KOPT-K1 (cell line): ENCODE data around the gene PLEKHB1.

Experiments
- H3K27ac ChIP-seq: fragments of 200-600 bp; sonication (generic); 2 replicates; pipeline ENCODE4 v1.5.1; 2016; ENCODE audit warnings: antibody characterized with exemption, mild to moderate bottlenecking, low read depth, low read length; ENCODE audit not compliant: poor library complexity, severe bottlenecking
- H3K36me3 ChIP-seq: fragments of 200-600 bp; sonication (generic); 2 replicates; pipeline ENCODE4 v1.5.1; 2017; ENCODE audit warnings: antibody characterized with exemption, mild to moderate bottlenecking, low read length, moderate library complexity; ENCODE audit not compliant: insufficient read depth
- H3K9me3 ChIP-seq: fragments of 200-600 bp; sonication (generic); 2 replicates; pipeline ENCODE4 v1.5.1; 2017; ENCODE audit warnings: antibody characterized with exemption, low read length, mild to moderate bottlenecking; ENCODE audit not compliant: insufficient read depth, poor library complexity, severe bottlenecking

The PLEKHB1 gene

DNA sequence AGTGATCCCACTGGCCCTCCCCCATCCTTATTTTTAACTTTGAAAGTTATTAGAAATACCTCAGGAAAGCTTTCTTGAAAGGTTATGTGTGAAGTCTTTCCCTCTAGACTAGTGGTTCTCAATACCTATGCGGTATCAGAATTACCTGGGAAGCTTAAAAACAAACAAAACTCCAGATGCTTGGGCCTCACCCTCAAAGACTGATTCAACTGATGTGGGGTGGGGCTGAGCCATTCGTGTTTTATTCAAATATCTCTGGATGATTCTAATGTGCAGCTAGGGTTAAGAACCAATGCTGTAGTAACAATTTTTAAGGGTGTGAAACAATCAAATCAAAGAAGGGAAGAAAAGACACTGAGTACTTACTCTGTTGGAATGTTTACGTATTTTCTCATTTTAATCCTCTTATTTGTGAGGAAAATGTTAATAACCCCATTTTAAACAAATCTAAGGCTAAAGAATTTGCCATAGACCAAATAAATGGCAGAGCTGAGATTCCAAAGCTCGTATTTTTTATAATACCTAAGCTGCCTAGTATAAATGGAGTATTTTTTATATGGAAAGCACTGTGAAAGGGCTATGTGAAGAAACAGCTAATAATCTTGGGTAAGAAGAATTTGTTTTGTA, 47.6 kb downstream of the PLEKHB1 start:
- Histone ChIP-seq H3K36me3 (peaks cover 20% of the 10 kb centered on the region), H3K27ac (no peak overlapping the region), H3K9me3 (no peaks in the 10 kb centered on the region)

DNA sequence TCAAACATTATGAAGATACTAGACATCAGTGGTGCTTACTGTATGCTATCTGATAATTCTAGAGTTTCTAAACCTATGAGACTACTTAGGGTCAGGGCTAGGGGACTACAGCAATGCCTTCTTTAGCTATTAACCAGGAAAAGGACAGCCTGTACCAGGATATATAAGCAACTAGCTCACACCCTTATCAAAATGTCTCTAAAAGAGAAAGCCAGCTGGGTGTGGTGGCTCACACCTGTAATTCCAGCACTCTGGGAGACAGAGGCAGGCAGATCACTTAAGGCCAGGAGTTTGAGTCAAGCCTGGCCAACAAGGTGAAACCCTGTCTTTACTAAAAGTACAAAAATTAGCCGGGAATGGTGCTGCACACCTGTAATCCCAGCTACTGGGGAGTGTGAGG, 58.7 kb downstream of the PLEKHB1 start:
- Histone ChIP-seq H3K9me3 (no peaks in the 10 kb centered on the region), H3K36me3 (peaks cover 65% of the 10 kb centered on the region), H3K27ac (no peak overlapping the region)

DNA sequence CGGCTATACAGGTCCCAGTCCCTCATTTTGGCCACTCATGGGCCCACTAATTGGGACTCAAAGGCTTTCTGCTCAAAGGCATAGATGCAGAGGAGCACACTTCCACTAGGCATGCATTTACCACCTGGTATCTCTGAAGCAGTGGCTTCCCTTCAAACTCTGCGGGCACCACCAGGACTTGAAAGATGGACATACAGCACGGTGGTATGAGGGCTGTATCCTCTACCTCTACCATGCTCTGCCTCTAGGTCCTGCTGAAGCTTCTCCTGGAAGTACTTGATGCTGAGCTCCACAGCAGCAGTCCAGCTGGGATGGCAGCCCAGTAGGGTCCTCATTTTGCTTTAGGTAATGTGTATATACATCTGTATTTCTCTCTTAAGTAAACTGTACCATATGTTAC, 64.6 kb downstream of the PLEKHB1 start:
- Histone ChIP-seq H3K36me3 (peaks cover 46% of the 10 kb centered on the region), H3K27ac (no peak overlapping the region), H3K9me3 (no peaks in the 10 kb centered on the region)
